Measurements from ENCODE around the gene CHAF1A. TPM values are rescaled to one million over a fixed set of nuclear protein-coding genes. Genes with fewer than 3 reads are reported as not detected.
A peak's percentile ranks its signal among the peaks of the same experiment; 100 is the strongest.

CHAF1A gene
- total and polyA plus RNA-seq, 4 donors = 1.0 to 20.8 (median 2.5) TPM

DNA sequence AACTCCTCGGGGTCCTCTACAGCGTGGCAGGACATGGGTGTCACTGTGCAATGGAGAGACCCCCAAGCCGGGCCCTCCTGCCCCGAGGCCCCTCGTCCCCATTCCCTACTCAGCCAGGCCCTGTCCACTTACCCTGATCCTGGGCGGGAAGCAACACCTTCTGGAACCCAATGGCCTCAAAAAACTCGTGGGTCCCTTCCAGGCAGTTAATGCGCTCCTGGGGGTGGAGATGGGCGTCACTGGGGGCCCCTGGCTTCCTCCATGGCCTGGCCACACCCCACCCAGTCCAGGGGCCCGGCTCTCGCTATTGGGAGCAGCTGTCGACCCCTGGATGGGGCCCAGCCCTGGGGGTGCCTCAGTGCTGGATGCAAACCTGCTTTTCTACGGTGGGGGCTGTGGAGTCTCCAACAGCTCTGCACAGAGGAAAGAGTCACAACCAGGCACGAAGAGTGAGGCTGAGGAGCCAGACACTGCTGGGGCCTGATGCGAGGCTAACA, 44.3 kb downstream of the CHAF1A start (continued):
- TF ChIP-seq, protein P1, sequence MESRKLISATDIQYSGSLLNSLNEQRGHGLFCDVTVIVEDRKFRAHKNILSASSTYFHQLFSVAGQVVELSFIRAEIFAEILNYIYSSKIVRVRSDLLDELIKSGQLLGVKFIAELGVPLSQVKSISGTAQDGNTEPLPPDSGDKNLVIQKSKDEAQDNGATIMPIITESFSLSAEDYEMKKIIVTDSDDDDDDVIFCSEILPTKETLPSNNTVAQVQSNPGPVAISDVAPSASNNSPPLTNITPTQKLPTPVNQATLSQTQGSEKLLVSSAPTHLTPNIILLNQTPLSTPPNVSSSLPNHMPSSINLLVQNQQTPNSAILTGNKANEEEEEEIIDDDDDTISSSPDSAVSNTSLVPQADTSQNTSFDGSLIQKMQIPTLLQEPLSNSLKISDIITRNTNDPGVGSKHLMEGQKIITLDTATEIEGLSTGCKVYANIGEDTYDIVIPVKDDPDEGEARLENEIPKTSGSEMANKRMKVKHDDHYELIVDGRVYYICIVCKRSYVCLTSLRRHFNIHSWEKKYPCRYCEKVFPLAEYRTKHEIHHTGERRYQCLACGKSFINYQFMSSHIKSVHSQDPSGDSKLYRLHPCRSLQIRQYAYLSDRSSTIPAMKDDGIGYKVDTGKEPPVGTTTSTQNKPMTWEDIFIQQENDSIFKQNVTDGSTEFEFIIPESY (IDR thresholded peaks at IDR 0.05) = no peak
- no peak for TF ChIP-seq TAF1 (conservative IDR thresholded peaks at IDR 0.05)
- TF ChIP-seq GABPA (IDR thresholded peaks at IDR 0.05 in 1 of 2, conservative IDR thresholded peaks at IDR 0.05 in 1 of 2) = no peak
- TF ChIP-seq YY1 (IDR thresholded peaks at IDR 0.05) = no peak
- no peak for TF ChIP-seq RXRA (IDR thresholded peaks at IDR 0.05)

DNA sequence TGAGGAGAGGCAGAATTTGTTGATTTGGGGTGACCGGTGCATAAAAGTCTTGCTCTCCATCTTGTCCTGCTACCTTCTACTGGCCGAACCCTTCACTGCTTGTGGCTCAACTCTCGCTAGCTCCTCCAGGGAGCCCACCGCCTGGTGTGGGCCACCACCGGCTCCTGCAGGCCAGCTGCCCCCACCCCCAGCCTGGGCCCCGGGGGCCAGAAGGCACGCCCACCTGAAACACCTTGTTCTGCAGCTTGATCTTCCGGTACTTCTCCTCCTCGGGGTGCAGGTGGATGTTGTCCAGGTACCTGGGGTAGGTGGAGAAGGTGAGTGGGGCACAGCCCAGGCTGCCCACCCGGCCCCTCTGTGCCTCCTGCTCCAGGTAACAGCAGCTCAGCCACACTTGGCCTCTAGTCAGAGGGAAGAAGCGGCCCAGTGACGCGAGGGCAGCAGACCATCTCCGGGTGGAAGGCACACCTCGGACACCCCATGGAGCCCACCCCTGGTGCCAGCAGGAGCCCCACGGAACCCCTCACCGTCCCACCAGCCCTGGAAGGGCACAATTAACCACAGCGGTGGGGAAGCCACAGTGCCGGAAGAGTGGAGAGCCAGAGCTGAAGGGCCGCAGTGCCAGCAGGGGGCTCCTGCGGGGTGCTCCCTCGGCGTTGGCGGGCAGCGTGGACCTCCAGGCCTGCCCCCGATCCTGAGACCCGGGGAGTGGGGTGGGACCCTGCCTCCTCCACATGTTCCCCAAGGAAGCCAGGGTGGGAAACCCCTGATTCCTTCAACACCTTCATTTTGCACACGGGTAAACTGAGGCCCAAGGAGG, 45.1 kb downstream of the CHAF1A start:
- no peak for DNase-seq (ENCODE audit: low spot score)
- no peak overlapping the region for H3K27ac ChIP-seq (ENCODE audit: low read depth in 1 of 2, low read length in 2 of 2)
- TF ChIP-seq YY1 (IDR thresholded peaks at IDR 0.05) (no peak), FOXA2 (IDR thresholded peaks at IDR 0.05) (no peak), HNF4A (conservative IDR thresholded peaks at IDR 0.05) (no peak), TAF1 (conservative IDR thresholded peaks at IDR 0.05) (no peak)
- TF ChIP-seq, protein P2, sequence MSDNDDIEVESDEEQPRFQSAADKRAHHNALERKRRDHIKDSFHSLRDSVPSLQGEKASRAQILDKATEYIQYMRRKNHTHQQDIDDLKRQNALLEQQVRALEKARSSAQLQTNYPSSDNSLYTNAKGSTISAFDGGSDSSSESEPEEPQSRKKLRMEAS (IDR thresholded peaks at IDR 0.05) = no peak
- no peak overlapping the region for H3K9ac ChIP-seq (ENCODE audit: low read depth in 1 of 2, low read length in 2 of 2)
- no peaks in the 10 kb centered on the region for H3K27me3 ChIP-seq (ENCODE audit: control insufficient read depth in 4 of 4, insufficient read depth in 4 of 4, low read length in 3 of 4)
- H3K36me3 ChIP-seq (ENCODE audit: control insufficient read depth in 4 of 4, insufficient read depth in 3 of 4, low read depth in 1 of 4, low read length in 3 of 4) = peaks cover 16 to 63% (median 27%) of the 10 kb centered on the region in 4 donors
- no peak overlapping the region for H3K4me3 ChIP-seq (ENCODE audit: low read depth in 1 of 3, low read length in 3 of 3)
- no peaks in the 10 kb centered on the region for H3K9me3 ChIP-seq (ENCODE audit: control insufficient read depth in 4 of 4, low read length in 3 of 4)
- WGBS = 95% methylated on average over 28 of the region's 28 CpGs
- peaks cover 0 to 33% (median 16%) of the 10 kb centered on the region in 4 donors for H3K4me1 ChIP-seq (ENCODE audit: control insufficient read depth in 4 of 4, insufficient read depth in 4 of 4, low read length in 3 of 4)

DNA sequence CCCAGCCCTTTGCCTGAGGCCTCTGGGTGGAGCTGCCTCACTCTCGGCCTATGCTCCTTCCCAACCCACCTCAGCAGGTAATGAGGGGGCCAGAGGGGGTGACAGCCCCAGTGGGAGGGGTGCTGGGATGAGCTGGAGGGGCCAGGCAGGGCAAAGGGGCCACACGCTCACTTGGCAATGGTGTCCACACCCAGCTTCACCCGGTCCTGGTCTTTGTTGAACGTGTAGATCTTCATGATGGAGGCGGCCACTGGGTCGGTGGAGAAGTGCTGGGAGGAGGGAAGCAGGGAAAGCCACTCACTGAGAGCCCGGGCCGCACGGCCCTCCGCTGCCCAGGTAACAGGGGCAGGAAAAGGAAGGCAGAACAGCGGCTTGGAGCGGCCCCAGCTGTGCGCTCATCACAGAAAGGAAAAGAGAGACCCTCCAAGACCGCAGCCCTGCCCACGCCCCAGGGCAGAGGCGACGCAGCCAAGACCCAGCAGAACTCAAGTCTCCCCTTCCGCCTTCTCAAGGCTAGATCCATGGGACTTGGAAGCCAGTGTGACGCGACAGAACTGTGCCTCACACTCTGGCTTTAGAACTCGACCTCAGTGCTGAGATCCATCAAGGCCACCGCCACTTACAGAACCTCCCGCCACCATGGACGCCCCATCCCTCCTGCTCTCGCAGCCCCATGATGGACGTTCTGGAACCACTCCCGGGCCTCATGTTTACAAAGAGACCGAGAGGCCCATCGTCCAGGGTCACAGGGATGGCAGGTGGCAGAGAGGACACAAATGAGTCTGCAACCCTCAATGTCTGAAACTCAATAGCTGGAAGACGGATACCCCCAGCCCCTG, 45.9 kb downstream of the CHAF1A start:
- no peak for DNase-seq (ENCODE audit: low spot score)

More for the DNA sequence above, 45.9 kb downstream of the CHAF1A start:
- Histone ChIP-seq H3K27ac (ENCODE audit: low read depth in 1 of 2, low read length in 2 of 2) (peak overlapping the region in 1 of 2 donors; percentile 21), H3K9me3 (ENCODE audit: control insufficient read depth in 4 of 4, low read length in 3 of 4) (no peaks in the 10 kb centered on the region), H3K27me3 (ENCODE audit: control insufficient read depth in 4 of 4, insufficient read depth in 4 of 4, low read length in 3 of 4) (no peaks in the 10 kb centered on the region), H3K4me1 (ENCODE audit: control insufficient read depth in 4 of 4, insufficient read depth in 4 of 4, low read length in 3 of 4) (peaks cover 0 to 33% (median 16%) of the 10 kb centered on the region in 4 donors), H3K9ac (ENCODE audit: low read depth in 1 of 2, low read length in 2 of 2) (no peak overlapping the region), H3K4me3 (ENCODE audit: low read depth in 1 of 3, low read length in 3 of 3) (no peak overlapping the region), H3K36me3 (ENCODE audit: control insufficient read depth in 4 of 4, insufficient read depth in 3 of 4, low read depth in 1 of 4, low read length in 3 of 4) (peaks cover 16 to 71% (median 35%) of the 10 kb centered on the region in 4 donors)
- TF ChIP-seq HNF4A (conservative IDR thresholded peaks at IDR 0.05) = peak in 1 of 2 donors; percentile 44
- peak; percentile 5 for TF ChIP-seq SP1 (IDR thresholded peaks at IDR 0.05)
- no peak for TF ChIP-seq GABPA (IDR thresholded peaks at IDR 0.05 in 1 of 2, conservative IDR thresholded peaks at IDR 0.05 in 1 of 2)
- peak in 1 of 2 donors; percentile 41 for TF ChIP-seq RXRA (IDR thresholded peaks at IDR 0.05)
- TF ChIP-seq JUND (IDR thresholded peaks at IDR 0.05) = no peak
- 78% methylated on average over 30 of the region's 30 CpGs for WGBS
